Right lung (tissue), 5 donors: ENCODE measurements around the gene RAB31. TPM values are rescaled to one million over a fixed set of nuclear protein-coding genes. Genes with fewer than 3 reads are reported as not detected.

Source experiments
- DNase-seq, 2 donors: peaks; one replicate each; pipeline ENCODE4 v3.0.0-alpha.2; 2013
- polyA plus RNA-seq, 5 donors: library from polyadenylated mRNA; unstranded; fragments of 120-200 nt; gene quantifications; one replicate each; pipeline versions ENCODE4 v1.2.1 to v1.2.3, GENCODE V29; 2013; ENCODE audit warnings: inconsistent platforms in 1 of 5, low replicate concordance in 1 of 5; ENCODE audit not compliant: insufficient read length in 5 of 5, insufficient read depth in 1 of 5

The RAB31 gene
- polyA plus RNA-seq, 5 donors, result 31.2 to 40.6 (median 33.1) TPM

GRCh38 chr18:9689253-9689652, 18.8 kb upstream of the RAB31 start:
- no peak for DNase-seq

- no peak for DNase-seq
Measured at GRCh38 chr18:9690418-9691188, 17.5 kb upstream of the RAB31 start.

DNA sequence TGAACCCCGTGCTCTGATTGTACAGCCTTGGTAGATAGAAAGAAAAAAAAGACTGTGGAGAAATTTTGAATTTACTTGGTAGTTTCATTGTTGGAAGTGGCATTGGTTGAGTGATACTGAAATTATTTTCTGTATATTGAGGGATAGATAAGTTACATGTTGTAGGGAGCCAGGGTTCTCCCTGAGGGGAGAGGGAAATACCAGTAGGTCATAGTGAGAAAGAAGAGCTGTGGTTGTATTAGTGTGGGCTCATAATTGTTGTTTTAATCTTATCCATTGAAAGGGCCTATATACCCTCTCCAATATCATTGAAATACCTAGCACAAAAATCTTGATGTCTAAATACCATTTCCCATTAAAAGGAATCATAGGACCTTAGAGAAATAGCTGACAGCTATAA, 16.9 kb upstream of the RAB31 start:
- DNase-seq, result no peak

GRCh38 chr18:9694174-9694573, 13.9 kb upstream of the RAB31 start:
- DNase-seq, result no peak

DNA sequence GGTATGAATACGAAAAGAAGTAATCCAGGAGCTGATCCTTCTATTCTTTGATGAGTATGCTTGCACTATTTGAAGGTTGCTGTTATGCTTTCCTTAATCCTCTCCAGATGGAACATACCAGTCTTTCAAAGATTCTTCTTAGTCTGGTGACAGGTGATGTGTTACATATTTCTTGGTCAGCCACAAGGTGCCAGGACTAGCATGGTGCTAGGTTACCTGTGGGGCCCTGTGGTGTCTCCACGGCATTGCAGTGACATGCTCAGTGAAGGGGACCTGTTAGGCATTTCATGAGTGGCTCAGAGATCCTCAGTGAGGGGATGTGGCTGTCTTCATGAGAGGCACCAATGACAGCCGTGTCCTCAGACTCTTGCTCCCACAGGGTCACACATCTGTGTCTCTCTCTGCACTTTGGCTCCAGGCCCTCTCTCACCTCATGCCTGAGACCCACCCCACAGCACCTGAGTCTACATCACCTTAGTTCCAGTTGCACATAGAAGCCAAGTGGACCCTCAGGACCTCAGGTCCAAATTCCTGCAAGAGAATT, 13.1 kb upstream of the RAB31 start:
- DNase-seq, result no peak

DNA sequence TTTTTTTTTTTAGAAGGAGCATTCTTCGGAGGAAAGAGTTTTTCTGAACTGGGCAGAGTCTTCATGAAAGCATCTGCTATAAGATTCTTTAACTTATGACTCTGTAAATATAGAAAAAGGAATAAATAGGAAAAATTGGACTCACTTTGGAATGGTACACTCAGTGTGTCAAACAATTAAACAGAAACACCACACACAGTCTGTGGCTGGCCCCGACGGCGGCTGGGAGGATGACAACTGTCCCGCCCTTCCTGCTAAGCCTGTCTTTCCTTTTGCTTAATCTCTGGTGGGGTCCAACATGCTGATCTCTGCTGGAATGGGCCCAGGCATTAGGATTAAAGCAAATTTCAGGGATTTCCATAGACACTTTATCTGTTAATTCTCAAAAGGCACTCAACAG, 12.5 kb upstream of the RAB31 start:
- no peak for DNase-seq

- DNase-seq, result no peak
Measured at GRCh38 chr18:9696112-9696511, 12.0 kb upstream of the RAB31 start.

GRCh38 chr18:9696701-9697100, 11.4 kb upstream of the RAB31 start:
- DNase-seq, result no peak

- DNase-seq, result no peak
Measured at GRCh38 chr18:9697121-9697520, 11.0 kb upstream of the RAB31 start.

DNA sequence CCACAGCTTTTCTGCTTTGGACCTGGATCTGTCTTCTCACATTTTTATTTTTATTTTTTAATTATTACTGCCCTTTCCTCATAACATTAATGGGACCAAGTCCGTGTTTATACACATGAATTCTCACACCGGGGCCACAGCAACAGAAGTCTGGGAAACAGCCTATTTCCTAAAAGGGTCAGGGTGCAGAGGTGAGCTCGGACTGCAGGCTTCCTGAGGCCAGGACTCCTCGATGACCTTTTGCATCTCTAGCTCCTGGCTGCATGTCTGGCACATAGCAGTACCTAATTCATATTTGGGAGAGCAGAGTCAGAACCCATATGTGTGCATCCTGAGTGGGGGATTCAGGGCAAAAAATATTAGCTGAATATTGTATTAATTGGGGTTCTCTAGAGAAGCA, 9.6 kb upstream of the RAB31 start:
- DNase-seq, result no peak

GRCh38 chr18:9700261-9700796, 7.8 kb upstream of the RAB31 start:
- peak in 1 of 2 donors; percentile 32 for DNase-seq

- DNase-seq, result no peak
Measured at GRCh38 chr18:9701609-9702349, 6.3 kb upstream of the RAB31 start.

GRCh38 chr18:9704233-9705118, 3.6 kb upstream of the RAB31 start:
- no peak for DNase-seq

GRCh38 chr18:9705183-9705829, 2.8 kb upstream of the RAB31 start:
- DNase-seq, result no peak

GRCh38 chr18:9706081-9706935, 1.8 kb upstream of the RAB31 start:
- DNase-seq, result no peak

DNA sequence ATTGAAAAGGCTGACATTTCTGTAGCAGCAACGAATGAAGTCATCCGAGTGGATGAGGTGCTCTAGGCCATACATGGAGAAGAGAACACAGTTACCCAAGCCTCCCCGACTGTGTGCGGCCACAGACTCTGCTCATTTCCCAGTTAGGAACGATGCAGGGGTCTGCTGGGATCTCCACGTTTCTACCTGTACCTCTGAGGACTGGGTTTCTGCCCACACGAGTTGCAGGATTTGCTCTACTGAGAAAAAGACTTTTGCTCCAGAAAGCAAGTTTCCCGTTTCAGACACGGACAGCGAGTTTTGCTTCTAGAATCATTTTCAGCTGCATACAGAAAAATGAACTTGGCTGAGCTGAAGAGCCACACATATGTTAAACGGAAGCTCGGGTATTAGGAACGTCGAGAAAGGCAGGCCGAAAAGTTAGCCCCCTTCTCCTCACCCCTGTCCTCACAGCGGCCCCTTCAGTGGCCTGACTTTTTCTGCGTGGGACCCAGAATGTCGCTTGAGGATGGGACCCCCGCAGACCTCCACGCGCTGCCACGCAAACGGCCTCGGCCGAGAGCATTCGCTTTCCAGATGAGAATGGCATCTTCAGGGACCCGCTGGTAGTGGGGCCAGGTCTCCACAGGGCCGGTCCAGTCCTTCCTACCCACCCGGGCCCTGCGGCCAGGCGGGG, 582 bp upstream of the RAB31 start:
- DNase-seq, result peak in 1 of 2 donors; percentile 46

DNA sequence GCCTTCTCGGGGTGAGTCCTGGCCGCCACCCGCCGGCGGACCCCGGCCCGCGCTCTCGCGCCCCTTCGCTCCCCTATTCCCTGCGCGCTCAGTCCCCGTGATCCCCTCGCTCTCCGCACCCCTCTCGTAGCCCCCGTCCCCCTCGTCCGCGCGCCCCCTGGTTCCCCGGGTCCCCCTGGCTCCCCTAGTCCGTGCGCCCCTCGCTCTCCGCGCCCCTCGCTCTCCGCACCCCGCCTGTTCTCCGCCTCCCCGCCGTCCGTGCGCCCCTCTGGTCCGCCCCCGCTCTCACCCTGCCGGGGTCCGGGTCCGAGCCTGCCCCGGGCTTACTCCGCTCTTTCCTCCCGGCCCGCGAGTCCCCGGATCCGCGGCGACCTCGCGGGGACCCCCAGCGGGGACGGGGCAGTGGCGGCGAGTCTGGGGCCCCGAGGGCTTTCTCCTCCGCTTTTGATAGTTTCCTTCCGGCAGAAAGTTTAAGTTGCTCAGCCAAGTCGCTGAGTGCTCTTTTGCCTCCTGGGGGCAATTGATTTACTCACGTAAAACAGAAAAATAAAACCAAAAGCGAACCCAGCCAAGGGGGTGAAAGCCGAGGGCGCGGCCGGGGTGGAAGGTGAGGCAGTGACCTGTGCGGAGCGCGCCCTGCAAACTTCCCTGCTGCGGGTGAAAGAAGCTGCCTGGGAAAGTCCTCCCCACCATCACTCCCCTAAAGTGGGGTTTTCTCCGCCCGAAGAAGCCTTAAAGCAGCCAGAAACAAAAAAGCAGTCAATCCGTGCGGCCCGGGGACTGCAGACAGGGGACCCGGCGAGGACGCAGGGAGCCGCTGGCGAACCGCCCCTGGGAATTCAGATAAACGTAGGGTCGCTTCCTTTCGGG, 568 bp downstream of the RAB31 start:
- no peak for DNase-seq

- DNase-seq, result peak in 1 of 2 donors; percentile 28
Measured at GRCh38 chr18:9709304-9709877, 1.3 kb downstream of the RAB31 start.
